ENCODE results near the gene SCEL. TPM values are rescaled to one million over a fixed set of nuclear protein-coding genes. Genes with fewer than 3 reads are reported as not detected.

The SCEL gene
- total and polyA plus RNA-seq, 2 experiments from 2014 or later: not detected

DNA sequence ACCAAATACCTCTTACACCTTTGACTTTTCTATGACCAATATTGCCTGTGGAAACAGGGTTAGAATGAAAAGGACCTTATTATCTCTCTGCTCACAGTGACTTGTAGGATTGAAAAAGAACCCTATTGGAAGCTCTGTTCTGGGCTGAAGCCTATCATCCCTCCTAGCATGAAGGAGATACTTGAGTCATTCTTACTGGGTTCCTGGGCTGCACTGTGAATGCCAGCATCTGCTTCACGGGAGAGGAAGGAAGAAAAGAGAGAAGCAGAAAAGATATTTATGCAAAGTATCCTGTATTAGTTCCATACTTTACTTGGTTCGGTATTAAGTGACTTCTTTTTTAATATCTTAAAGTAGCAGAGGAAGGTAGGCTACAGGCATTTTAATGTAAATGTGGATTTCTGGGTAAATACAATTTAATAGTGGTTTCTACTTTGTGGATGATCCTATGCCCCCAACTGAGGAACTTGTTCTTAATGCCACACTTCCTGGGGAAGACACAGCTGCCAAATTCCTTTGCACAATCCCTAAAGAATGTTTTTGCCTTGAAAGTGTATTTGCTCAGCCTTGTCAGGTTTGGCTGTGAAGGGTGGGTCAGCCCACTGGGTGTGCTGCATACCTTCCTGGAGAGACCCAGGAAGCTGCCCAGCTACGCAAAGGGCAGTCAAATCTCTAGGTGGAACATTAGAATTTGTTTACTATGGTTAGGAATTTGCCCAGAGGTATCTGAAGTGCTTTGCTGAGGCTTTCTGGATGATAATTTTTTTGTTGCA is 13.7 kb upstream of the SCEL start:
- Histone ChIP-seq H3K79me2 (replicated peaks; ENCODE audit: insufficient read depth) (no peaks in the 10 kb centered on the region), H3K4me1 (ENCODE audit: insufficient read depth) (0 out of 2 replicates have a peak, but pooled peaks cover 6% of the 10 kb centered on the region), H3K27me3 (ENCODE audit: insufficient read depth) (no peaks in the 10 kb centered on the region), H3K27ac (ENCODE audit: low read depth) (peak overlapping the region; percentile 18), H3K4me3 (no peak overlapping the region), H2AFZ (no peak overlapping the region), H3K36me3 (ENCODE audit: insufficient read depth) (no peaks in the 10 kb centered on the region), H4K20me1 (replicated peaks; ENCODE audit: insufficient read depth) (no peaks in the 10 kb centered on the region), H3K9me2 (ENCODE audit: insufficient read depth) (no peaks in the 10 kb centered on the region; the same call in 1 of the 2 replicates), H3F3A (replicated peaks; ENCODE audit: low read depth) (no peaks in the 10 kb centered on the region), H3K4me2 (no peak overlapping the region)
- Mint-ChIP-seq H3K4me1 (peaks cover 13% of the 10 kb centered on the region), H3K27me3 (ENCODE audit: insufficient read depth, low read depth, poor library complexity) (no peaks in the 10 kb centered on the region), H3K27ac (peak overlapping the region; percentile 64), H3K9me3 (no peaks in the 10 kb centered on the region; the same call in 2 of the 3 replicates), H3K4me3 (no peak overlapping the region), H3K36me3 (ENCODE audit: low read depth) (no peaks in the 10 kb centered on the region)
- 0 out of 2 replicates have a peak, but pooled peaks have one; percentile 38 for TF ChIP-seq ZNF462 (CRISPR knock-in tag; IDR thresholded peaks at IDR 0.05)
- no peak for TF ChIP-seq EZH2phosphoT487 (IDR thresholded peaks at IDR 0.05; ENCODE audit: unreplicated experiment)
- ATAC-seq (peak; percentile 89), DNase-seq (ENCODE audit: low spot score) (peak; percentile 65)

GRCh38 chr13:77522444-77522843 is 13.1 kb upstream of the SCEL start:
- Mint-ChIP-seq H3K4me3 (no peak overlapping the region), H3K27me3 (ENCODE audit: insufficient read depth, low read depth, poor library complexity) (no peaks in the 10 kb centered on the region), H3K36me3 (ENCODE audit: low read depth) (no peaks in the 10 kb centered on the region), H3K27ac (peak overlapping the region; percentile 64; the same call in 1 of the 2 replicates), H3K4me1 (peaks cover 13% of the 10 kb centered on the region), H3K9me3 (no peaks in the 10 kb centered on the region; the same call in 2 of the 3 replicates)
- Histone ChIP-seq H3K27me3 (ENCODE audit: insufficient read depth) (no peaks in the 10 kb centered on the region), H3F3A (replicated peaks; ENCODE audit: low read depth) (no peaks in the 10 kb centered on the region), H3K79me2 (replicated peaks; ENCODE audit: insufficient read depth) (no peaks in the 10 kb centered on the region), H3K4me1 (ENCODE audit: insufficient read depth) (0 out of 2 replicates have a peak, but pooled peaks cover 6% of the 10 kb centered on the region), H2AFZ (no peak overlapping the region), H3K4me3 (no peak overlapping the region), H3K9me2 (ENCODE audit: insufficient read depth) (no peaks in the 10 kb centered on the region; the same call in 1 of the 2 replicates), H4K20me1 (replicated peaks; ENCODE audit: insufficient read depth) (no peaks in the 10 kb centered on the region), H3K4me2 (no peak overlapping the region), H3K27ac (ENCODE audit: low read depth) (no peak overlapping the region), H3K36me3 (ENCODE audit: insufficient read depth) (no peaks in the 10 kb centered on the region)
- ATAC-seq (no peak), DNase-seq (ENCODE audit: low spot score) (no peak)
- TF ChIP-seq NANOG (IDR thresholded peaks at IDR 0.05; ENCODE audit: borderline replicate concordance) (no peak), EZH2phosphoT487 (IDR thresholded peaks at IDR 0.05; ENCODE audit: unreplicated experiment) (no peak), ZNF331 (CRISPR knock-in tag; IDR thresholded peaks at IDR 0.05; ENCODE audit: low read depth) (no peak), JUNB (IDR thresholded peaks at IDR 0.05; ENCODE audit: unreplicated experiment) (no peak), POLR2AphosphoS5 (IDR thresholded peaks at IDR 0.05; ENCODE audit: low read depth) (no peak), ZNF114 (CRISPR knock-in tag; IDR thresholded peaks at IDR 0.05) (no peak), CREB1 (CRISPR knock-in tag; IDR thresholded peaks at IDR 0.05; ENCODE audit: low read depth) (no peak)
